ENCODE measurements around the gene BRAT1.
A peak's percentile ranks its signal among the peaks of the same experiment; 100 is the strongest.
"Not testable (repeated sequence)": the region's sequence is repeated elsewhere in the genome, so short reads cannot be mapped to it uniquely, and the experiment has no call there.

Gene BRAT1

GRCh38 chr7:2535872-2536627, 19.3 kb downstream of the BRAT1 start:
- DNase-seq: not testable (repeated sequence)

- DNase-seq: not testable (repeated sequence)
These were observed 21.1 kb downstream of the BRAT1 start for GRCh38 chr7:2534214-2534613.

- DNase-seq: not testable (repeated sequence)
These were observed 21.8 kb downstream of the BRAT1 start for GRCh38 chr7:2533566-2533965.

GRCh38 chr7:2532816-2533215, 22.5 kb downstream of the BRAT1 start:
- not testable (repeated sequence) for DNase-seq

GRCh38 chr7:2532199-2532772, 23.0 kb downstream of the BRAT1 start:
- DNase-seq: not testable (repeated sequence)

GRCh38 chr7:2531796-2532110, 23.6 kb downstream of the BRAT1 start:
- not testable (repeated sequence) for DNase-seq

DNA sequence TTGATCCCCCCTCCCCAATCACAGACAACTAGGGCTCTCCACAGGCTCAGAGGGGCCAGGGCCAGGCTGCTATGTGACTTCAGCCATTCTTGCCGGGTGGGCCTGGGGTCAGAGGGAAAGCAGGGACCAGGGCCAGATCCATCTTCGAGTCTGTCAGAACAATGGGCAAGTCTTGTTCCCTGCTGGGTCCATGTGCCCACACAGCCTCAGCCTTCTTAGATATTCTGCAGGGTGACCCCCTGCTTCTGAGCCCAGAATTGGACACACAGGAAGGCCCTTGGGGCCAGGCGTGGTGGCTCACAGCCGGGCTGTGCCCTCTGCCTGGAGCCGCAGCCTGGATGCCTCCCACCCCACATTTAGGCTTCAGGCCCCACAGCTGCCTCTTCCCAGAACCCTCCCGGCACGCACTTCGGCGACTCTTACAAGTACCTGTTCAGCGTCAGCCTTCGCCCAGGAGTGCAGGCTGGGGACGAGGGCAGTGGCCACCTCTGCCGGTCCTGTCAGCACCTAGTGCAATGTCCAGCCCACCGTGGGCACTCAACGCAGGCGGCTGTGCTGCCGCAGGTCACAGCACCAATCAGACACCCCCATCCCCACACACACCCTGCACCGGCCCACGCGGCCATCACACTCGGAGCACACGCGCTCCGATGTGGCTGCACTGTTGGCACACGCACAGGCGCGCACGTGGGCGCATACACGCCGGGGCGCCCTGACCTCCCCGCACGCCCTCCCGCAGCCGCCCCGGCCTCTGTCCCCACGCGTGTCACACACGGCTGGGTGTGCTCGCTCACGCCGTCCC, 24.1 kb downstream of the BRAT1 start:
- not testable (repeated sequence) for DNase-seq

- DNase-seq: no peak
These were observed 25.0 kb downstream of the BRAT1 start for GRCh38 chr7:2530071-2530987.

- DNase-seq: peak in 1 of 2 donors; percentile 39
These were observed 25.9 kb downstream of the BRAT1 start for GRCh38 chr7:2529161-2530070.

GRCh38 chr7:2528481-2529095, 26.7 kb downstream of the BRAT1 start:
- DNase-seq: no peak

DNA sequence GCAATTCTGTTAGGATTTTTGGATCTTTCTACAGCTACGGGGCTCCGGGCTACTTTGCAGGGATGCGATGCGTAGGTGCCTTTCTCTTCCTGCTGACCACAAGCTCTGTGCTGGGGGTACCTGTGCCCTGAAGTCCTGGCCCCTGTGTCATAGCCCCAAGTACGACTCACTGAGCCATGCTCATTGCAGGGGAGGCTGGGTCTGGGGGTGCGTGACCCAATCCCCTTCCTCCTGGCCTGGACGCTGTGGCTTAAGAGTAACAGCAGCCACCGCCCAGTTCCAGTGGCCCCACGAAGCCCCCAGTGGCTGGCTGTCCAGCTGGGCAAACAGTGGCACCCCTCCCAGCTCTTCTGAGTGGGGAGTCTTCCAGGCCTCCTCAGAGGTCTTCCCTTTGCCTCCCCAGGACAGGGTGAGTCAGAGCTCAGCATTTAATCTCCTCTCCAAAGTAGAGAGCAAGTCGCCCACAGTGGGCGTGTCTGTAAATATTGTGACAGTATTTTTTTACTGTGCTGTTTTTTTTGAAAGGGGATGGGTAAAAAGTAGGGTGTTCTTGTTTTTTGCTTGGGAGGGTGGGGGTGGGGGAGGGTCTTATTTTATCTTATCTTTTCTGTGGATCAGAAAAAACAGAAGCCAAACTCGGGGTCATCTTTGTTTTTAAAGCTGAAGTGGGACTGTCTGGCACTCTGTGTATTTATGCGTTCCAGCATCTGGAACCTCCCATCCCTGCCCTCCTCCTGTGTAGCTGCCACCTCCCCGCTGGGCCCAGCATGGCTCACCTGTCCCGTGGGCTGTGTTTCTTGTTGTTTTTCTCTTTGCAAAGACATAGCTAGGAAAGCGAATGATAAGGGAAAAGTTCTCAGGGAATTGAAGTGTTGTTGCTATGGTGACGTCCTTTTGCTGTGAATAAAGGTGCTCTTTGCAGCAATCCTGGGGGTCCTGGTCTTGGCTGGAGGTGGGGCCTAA, 27.5 kb downstream of the BRAT1 start:
- no peak for DNase-seq

GRCh38 chr7:2526659-2527504, 28.4 kb downstream of the BRAT1 start:
- DNase-seq: no peak

- DNase-seq: no peak
These were observed 29.4 kb downstream of the BRAT1 start for GRCh38 chr7:2525658-2526630.

- no peak for DNase-seq
These were observed 30.3 kb downstream of the BRAT1 start for GRCh38 chr7:2524808-2525657.

DNA sequence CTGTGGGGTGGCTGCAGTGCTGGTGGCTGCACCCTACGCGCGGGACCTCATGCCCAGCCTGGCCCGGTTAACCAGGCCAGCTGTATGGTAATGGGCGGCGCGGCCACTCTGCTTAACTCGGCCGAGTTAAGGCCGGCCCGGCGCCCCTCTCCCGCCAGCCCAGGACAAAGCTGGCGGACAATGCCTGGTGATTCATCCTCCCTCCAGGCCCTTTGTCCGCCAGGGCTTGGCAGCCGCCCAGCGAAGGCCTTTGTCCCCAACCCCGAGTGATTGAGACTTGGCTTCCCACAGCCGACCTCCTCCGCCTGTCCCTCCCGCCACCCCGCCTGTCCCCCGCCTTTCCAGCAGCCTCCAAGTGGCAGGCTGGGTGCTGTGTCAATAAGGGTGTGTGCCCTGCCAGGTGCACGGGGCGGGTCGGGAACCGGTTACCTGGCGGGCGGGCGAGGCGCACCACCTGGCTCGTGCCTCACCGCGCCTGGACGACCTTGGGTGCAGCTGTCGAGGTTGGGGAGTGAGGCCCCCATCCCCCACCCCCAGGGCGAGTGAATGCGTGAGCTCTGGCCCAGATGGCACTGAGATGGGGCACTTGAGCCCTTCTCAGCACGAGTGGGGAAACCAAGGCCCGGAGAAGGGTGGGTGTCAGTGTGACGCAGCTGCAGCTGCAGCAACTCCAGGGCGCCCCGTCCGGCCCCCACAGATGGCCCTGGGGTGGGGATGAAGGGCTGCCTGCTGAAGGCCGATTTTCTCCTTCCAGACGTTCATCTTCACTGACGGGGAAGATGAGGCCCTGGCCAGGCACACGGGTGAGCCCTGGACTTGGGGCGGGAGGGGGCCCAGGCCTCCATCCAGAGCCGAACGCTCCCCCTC, 31.1 kb downstream of the BRAT1 start:
- peak; percentile 85 to 87 for DNase-seq

Data from hippocampal formation (tissue), 2 donors.